ENCODE data around the gene PARD3B.

PARD3B gene

DNA sequence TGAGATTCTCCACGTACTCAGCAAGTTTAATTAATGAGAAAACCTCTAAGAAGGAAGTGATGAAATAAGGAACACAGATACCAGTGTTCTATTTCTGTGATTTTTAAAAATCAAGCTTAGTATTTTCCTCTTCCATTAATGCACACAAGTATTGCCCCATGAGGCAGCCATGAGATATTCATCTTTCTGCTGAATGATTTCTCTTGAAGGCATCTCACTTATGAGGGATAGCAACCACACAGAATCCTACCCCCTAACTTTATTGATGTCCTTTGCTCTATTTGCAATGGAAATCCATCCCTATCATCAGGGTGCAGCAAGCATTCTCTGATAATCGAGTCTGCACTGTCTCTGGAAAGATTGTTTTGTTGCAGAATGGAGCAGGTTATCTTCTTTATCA, 893.0 kb downstream of the PARD3B start:
- TF ChIP-seq, protein P1, sequence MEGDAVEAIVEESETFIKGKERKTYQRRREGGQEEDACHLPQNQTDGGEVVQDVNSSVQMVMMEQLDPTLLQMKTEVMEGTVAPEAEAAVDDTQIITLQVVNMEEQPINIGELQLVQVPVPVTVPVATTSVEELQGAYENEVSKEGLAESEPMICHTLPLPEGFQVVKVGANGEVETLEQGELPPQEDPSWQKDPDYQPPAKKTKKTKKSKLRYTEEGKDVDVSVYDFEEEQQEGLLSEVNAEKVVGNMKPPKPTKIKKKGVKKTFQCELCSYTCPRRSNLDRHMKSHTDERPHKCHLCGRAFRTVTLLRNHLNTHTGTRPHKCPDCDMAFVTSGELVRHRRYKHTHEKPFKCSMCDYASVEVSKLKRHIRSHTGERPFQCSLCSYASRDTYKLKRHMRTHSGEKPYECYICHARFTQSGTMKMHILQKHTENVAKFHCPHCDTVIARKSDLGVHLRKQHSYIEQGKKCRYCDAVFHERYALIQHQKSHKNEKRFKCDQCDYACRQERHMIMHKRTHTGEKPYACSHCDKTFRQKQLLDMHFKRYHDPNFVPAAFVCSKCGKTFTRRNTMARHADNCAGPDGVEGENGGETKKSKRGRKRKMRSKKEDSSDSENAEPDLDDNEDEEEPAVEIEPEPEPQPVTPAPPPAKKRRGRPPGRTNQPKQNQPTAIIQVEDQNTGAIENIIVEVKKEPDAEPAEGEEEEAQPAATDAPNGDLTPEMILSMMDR (IDR thresholded peaks at IDR 0.05; ENCODE audit: insufficient read depth, low read depth, low read length, missing control alignments), result no peak
- no peak overlapping the region for H3K4me3 ChIP-seq (ENCODE audit: low read depth, low read length)
- DNase-seq (ENCODE audit: low read depth), result no peak

DNA sequence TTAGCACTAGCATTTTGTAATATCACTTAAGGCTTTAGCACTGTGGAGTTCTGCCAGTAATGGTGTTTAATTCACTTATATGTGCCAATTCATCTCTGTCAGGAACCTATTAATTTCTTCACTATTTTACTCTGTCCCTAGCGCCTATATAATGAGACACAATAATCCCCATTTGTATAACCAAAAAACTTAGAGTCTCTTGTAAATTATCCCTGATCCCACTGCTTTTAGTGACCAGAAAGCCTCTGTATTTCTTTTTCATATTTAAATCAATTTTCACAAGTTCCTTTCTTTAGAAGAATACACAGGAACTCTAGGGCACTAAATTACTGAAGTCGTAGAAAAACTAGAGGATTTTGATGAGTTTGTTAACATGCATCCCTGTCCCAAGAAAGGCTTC, 894.3 kb downstream of the PARD3B start:
- no peak for DNase-seq (ENCODE audit: low read depth)
- TF ChIP-seq, protein P1 (IDR thresholded peaks at IDR 0.05; ENCODE audit: insufficient read depth, low read depth, low read length, missing control alignments), result no peak
- no peak overlapping the region for H3K4me3 ChIP-seq (ENCODE audit: low read depth, low read length)

DNA sequence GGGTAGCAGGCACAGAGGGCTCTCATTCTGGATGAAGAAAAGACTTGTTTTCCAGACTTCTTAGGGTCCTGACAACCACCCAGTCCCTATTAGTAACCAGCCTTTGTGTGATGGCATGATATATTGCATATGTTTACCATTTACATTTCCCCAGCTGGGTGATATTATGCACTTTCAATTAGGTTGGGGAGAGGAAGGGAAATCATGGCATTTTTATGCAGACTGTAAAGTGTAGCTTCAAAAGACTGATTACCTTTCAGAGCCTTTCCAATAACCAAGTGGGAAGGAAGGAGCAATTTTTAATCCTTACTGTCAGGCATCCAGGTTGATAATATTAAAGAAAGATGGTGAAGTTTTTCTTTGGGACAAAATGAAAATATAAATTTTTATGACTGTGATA, 896.2 kb downstream of the PARD3B start:
- H3K4me3 ChIP-seq (ENCODE audit: low read depth, low read length), result no peak overlapping the region
- TF ChIP-seq, protein P1 (IDR thresholded peaks at IDR 0.05; ENCODE audit: insufficient read depth, low read depth, low read length, missing control alignments), result no peak
- no peak for DNase-seq (ENCODE audit: low read depth)

DNA sequence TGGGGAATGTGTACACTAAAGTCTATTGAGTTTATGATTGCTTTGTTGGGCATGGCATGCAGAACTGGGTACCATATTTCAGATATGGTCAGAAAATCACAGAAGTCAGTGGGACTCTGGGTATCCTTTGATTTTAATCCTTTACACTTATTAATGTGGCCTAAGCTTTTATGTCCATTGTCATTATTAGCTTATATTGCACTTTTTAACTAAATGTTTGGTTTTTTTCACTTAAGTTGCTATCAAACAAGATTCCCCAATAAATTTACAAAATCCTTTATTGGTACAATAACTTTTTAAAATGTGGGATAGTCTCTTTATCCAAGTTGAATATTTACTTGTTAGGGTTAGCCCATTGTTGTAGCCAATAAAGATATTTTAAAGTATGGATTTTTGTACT, 902.9 kb downstream of the PARD3B start:
- DNase-seq (ENCODE audit: low read depth), result no peak
- TF ChIP-seq, protein P1 (IDR thresholded peaks at IDR 0.05; ENCODE audit: insufficient read depth, low read depth, low read length, missing control alignments), result no peak
- no peak overlapping the region for H3K4me3 ChIP-seq (ENCODE audit: low read depth, low read length)

DNA sequence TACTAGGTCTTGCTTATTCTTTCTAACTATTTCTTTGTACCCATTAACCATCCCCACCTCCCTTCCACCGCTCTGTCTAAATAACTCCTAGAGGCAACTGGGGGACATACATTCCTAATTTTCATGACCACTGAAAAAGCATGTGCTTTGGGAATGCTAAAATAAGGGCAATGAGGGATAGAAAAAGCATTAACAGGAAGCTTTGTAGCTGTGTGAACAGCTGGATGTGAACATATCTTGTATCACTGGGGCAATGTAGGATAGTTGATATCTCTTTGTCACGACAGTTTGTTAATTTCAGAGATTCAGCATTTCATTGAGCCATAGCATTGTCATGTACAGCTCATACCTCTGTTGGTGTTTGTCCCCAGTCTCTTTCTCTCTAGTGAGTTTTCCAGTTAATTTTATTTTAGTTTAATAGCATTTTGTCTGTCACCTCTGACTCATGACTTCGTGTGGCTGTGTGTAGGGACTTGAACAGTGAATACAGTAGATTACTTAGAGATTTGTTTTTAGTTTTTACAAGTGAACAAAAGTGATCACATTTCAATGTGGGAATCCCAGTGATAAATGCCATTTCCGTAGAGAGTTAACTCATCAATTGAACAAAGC, 906.7 kb downstream of the PARD3B start:
- TF ChIP-seq, protein P1 (IDR thresholded peaks at IDR 0.05; ENCODE audit: insufficient read depth, low read depth, low read length, missing control alignments), result no peak
- H3K4me3 ChIP-seq (ENCODE audit: low read depth, low read length), result no peak overlapping the region
- DNase-seq (ENCODE audit: low read depth), result no peak

DNA sequence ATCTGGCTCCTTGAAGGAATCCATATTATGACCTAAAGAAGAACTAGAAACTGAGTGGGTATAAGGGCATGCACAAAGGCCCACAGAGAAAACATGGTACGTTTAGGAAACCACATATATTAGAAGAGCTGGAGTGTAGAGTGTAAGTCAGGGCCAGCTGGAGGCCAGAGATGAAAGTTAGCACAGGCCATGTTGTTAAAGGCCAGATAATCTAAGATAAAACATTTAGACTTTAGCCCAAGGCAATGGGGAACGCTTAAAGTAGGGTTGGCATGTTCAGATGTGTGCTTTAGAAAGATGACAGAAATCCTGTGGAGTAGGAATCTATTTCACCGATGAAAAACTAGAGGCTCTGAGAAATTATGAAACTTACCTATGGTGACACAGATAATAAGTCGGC, 907.9 kb downstream of the PARD3B start:
- H3K4me3 ChIP-seq (ENCODE audit: low read depth, low read length), result no peak overlapping the region
- DNase-seq (ENCODE audit: low read depth), result no peak

More for the DNA sequence above, 907.9 kb downstream of the PARD3B start:
- TF ChIP-seq, protein P1 (IDR thresholded peaks at IDR 0.05; ENCODE audit: insufficient read depth, low read depth, low read length, missing control alignments), result no peak

Measured in GM12865 (cell line).